Measurements from ENCODE around the gene RNF7.

DNA sequence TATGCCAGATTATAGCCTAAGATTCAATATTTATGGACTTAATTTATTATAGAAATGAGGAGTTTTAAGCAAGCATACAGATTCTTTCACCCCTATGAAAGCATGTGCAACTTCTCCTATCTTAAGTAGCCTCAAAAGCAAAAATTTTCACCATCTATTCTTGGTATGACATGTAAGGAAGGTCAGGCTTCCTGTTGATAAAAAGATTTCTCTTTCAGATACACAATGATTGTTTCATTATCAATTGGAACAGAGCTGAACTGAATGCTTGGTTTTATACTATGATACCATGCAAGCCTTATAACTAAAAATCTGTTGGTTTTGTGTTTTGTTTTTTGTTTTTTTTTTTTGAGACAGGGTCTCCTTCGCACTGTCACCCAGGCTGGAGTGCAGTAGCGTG is 29.0 kb downstream of the RNF7 start:
- TF ChIP-seq, protein P1, sequence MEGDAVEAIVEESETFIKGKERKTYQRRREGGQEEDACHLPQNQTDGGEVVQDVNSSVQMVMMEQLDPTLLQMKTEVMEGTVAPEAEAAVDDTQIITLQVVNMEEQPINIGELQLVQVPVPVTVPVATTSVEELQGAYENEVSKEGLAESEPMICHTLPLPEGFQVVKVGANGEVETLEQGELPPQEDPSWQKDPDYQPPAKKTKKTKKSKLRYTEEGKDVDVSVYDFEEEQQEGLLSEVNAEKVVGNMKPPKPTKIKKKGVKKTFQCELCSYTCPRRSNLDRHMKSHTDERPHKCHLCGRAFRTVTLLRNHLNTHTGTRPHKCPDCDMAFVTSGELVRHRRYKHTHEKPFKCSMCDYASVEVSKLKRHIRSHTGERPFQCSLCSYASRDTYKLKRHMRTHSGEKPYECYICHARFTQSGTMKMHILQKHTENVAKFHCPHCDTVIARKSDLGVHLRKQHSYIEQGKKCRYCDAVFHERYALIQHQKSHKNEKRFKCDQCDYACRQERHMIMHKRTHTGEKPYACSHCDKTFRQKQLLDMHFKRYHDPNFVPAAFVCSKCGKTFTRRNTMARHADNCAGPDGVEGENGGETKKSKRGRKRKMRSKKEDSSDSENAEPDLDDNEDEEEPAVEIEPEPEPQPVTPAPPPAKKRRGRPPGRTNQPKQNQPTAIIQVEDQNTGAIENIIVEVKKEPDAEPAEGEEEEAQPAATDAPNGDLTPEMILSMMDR (IDR thresholded peaks at IDR 0.05; ENCODE audit: insufficient read depth, low read length), result no peak
- TF ChIP-seq GABPA (IDR thresholded peaks at IDR 0.05; ENCODE audit: low read depth), result no peak
- no peak for TF ChIP-seq POLR2AphosphoS5 (IDR thresholded peaks at IDR 0.05; ENCODE audit: low read depth)

All from HL-60 (cell line).